Loucy (cell line): ENCODE measurements around the gene MGAT4C.

Source experiments
- CTCF ChIP-seq: fragments of 200-600 bp; sonication (generic); conservative IDR thresholded peaks from 2 replicates; pipeline ENCODE4 v1.5.1; 2014; ENCODE audit warnings: mild to moderate bottlenecking, antibody characterized with exemption, low read length
- EZH2phosphoT487 ChIP-seq: fragments of 200-600 bp; IDR thresholded peaks from 2 replicates; pipeline ENCODE4 v1.6.1; 2018; ENCODE audit warnings: antibody characterized with exemption, mild to moderate bottlenecking, moderate library complexity, borderline replicate concordance

DNA sequence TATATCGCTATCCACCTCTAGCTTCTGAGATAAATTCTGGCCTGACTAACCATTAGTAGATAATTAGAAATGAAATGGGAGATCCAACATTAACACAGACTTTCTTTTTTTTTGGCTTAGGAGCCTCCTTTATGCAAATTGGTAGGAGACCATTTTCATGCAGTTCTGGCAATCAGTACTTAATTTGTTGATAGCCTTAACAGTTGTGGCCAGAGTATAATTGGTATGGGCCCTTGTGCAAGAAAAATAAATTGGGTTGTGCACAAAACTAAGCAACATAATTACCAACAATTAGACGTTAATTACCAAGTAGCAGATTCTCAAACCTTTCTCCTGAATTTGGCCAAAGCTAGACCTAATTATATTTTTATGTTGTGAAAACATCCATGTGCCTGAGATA is 111.0 kb downstream of the MGAT4C start:
- no peak for TF ChIP-seq CTCF
- TF ChIP-seq EZH2phosphoT487: no peak
